ENCODE data around the gene SEC61A1.
A peak's percentile ranks its signal among the peaks of the same experiment; 100 is the strongest.

The SEC61A1 gene

DNA sequence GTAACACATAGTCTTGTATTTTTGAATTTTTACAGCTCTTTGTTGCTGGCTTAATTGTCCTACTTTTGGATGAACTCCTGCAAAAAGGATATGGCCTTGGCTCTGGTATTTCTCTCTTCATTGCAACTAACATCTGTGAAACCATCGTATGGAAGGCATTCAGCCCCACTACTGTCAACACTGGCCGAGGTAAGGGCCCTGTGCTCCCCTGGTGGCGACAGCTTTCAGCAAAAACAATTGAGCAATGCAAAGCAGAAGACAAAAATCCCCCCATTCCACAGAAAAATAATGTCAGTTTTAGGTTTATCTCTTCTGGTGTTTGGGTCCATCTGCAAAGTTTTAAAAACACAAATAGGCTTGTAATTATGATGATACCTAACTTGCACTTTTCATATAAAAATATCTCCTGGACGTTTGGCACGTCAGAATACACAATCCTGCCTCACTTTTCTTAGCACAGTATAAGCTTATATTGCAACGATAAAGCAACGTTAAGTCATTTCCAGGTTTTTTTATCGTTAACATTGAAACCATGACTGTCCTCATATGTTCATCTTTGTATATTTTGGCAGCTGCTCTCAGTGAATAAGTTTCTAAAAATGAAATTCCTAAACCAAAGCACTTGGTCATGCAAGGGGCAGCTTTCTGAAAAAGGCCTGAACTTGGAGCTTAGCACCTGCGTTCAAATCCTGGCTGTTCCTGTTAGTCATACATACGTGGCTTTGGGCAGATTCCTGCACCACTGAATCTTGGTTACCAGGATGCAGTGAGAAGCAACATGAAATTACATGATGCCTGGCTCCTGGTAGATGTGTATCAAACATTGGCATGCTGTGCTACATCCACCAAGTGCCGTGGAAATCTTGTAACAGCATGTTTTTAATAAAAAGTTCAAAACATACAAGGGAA is 8.5 kb downstream of the SEC61A1 start:
- DNase-seq, result no peak

DNA sequence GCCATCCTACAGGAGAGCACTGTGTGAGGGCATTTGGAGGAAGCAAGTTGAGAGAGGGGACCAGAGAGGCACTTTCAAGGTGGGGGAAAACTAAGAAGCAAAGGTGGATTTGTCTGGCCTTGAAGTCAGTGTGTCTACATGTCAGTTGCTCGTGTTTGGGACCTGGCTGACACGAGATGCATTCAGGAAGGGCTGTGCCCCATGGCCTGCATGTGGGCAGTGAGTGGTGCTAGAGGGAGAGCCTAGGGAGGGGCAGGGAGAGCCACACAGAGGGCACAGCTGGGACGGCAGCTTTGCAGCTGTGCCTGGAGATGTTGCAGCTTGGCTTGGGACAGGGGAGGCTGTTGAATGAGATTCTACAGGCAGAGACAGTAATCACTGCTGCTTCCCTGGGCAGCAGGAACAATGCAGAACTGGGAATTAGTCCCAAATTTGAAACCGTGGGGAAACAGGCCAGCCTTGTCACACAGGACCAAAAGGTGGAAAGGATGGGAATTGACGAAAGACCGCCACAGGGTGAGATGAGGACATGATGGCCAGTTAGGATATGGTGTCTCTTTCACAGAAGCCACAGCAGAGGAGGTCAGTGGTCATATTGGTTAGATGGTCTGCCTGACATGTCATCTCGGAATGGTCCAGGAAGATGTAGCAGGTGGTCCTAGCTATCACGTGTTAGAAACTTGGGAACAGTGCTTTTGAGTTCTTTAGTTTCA is 10.0 kb downstream of the SEC61A1 start:
- DNase-seq, result peak in 1 of 14 donors; percentile 27

- DNase-seq, result no peak
These were observed 11.6 kb downstream of the SEC61A1 start for GRCh38 chr3:128063865-128064264.

DNA sequence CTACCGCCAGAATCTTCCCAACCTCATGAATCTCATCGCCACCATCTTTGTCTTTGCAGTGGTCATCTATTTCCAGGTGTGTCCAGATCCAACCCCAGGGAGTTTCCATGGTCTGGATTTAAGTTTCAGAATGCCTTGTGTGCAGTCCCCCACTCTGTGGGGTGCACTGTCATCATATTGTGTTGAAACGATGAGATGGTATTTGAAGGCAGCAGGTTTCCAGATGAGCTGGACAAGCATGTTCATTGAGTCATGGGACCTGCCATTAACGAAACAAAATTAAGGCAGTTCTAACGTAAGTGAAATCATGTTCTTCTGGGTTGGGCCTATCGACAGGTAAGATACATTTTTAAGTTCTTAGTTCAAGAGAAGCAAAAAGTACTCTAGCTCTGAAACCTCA is 12.7 kb downstream of the SEC61A1 start:
- DNase-seq, result no peak

DNA sequence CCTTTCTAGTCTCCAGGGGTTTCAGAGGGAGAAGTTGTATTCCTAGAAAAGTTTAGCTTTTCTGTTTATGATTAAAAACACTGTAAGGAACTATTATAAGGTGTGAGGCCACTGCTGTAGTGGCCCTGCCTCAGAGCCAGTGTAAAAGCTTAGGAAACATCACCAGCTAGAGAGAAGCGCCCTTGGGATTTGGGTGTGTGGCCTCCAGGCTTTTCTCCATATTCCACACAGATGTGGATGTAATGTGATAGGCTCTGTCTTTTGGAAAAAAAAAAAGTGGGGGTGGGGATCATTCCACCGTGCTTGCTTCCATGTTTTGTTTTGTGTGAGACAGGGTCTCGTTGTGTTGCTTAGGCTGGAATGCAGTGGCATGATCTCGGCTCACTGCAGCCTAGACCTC is 13.9 kb downstream of the SEC61A1 start:
- no peak for DNase-seq

GRCh38 chr3:128066676-128067075 is 14.4 kb downstream of the SEC61A1 start:
- no peak for DNase-seq

DNA sequence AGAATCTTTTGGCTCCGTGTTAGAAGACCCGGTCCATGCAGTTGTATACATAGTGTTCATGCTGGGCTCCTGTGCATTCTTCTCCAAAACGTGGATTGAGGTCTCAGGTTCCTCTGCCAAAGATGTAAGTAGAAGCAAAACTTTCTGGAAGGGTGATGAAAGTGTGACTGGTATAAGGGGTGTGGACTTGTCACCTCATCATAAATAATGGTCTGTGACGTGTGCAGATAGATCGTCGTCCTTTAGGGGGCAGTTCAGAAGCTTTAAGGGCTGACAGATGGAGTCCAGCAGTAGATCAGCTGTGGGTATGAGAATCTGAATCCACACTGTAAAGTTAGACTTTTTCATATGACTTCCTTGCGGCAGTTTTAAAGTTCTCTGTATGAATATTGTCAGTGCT is 15.3 kb downstream of the SEC61A1 start:
- DNase-seq, result no peak

GRCh38 chr3:128068156-128068620 is 16.0 kb downstream of the SEC61A1 start:
- DNase-seq, result no peak

GRCh38 chr3:128069271-128069670 is 17.0 kb downstream of the SEC61A1 start:
- DNase-seq, result no peak

GRCh38 chr3:128070898-128071591 is 18.8 kb downstream of the SEC61A1 start:
- no peak for DNase-seq

GRCh38 chr3:128071771-128072453 is 19.7 kb downstream of the SEC61A1 start:
- no peak for DNase-seq

DNA sequence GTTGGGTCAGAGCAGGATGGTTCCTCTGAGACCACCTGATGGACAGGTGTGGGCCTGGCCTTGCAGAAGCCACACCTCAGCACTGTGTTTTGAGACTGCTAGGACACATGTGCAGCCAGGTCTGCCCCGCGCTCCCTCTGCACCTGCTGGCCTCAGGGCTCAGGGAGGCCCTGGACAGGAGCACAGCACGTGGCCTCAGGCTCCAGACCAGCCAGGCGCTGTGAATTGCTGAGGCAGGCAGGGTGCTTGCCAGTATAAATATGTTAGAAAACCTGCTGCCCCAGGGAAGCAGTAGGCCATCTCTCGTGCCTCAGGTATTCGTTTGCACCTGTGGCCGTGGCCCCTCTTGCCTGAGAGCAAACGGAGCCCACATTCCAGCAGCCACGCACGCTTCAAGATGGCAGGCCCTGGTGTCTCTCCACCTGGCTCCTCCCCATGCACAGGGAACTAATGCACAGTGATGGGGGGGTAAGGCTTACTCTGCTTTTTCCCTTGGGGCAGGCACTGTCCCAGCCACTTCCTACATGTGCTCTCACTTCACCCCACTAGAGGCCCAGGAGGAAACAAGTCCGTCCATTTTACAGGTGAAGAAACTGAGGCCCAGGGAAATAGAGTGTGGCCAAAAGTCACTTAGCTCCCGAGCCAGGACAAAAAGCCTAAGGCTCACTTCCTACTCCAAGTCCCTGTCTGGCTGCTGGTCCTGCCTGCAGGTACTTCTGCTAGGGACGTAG is 20.4 kb downstream of the SEC61A1 start:
- no peak for DNase-seq

GRCh38 chr3:128073185-128073725 is 21.0 kb downstream of the SEC61A1 start:
- DNase-seq, result no peak

DNA sequence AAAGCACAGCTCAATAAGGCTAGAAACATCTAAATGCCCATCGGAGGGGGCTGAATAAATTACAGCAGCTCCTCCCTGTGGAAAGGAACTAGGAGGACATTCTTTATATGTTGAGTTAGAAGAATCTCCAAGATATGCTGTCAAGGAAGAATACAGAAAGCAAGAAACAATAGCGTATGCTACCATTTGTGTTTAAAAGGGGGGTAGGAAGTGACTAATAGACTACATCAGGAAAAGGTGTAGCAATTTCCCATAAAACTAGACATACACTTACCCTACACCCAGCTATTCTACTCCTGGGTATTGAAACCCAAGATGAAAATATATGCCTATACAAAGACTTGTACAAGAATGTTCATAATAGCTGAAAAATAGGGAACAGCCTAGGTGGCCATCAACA is 21.6 kb downstream of the SEC61A1 start:
- DNase-seq, result no peak

DNA sequence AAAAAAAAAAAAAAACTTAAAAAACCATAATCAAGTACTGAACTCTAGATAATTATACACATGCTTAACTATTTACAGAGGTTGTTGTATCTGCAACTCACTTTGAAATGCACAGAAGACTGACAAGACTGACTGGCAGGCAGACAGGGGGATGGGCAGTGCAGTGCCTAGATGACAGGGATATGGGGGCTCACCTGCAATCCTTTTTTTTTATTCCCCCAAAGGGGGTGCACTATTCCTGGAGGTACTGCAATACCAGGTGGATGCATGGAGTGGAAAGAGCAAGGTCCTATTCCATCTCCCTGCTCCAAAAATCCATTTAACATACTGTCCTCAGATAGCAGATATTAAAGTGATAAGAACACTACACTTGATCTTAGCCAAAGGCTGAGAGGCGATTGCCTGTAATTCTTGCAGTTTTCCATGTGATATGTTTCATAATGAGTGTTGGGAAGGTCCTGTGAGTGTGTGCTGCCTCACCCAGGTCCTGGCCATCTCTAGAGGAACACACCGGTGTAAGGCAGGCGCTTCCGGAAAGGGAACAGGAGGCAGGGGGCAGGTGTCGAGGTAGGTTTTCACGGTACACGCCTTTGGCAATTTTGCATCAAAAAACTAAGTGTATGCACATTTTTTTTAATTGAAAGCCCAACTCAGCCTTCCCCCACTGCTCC is 22.7 kb downstream of the SEC61A1 start:
- DNase-seq, result no peak

DNA sequence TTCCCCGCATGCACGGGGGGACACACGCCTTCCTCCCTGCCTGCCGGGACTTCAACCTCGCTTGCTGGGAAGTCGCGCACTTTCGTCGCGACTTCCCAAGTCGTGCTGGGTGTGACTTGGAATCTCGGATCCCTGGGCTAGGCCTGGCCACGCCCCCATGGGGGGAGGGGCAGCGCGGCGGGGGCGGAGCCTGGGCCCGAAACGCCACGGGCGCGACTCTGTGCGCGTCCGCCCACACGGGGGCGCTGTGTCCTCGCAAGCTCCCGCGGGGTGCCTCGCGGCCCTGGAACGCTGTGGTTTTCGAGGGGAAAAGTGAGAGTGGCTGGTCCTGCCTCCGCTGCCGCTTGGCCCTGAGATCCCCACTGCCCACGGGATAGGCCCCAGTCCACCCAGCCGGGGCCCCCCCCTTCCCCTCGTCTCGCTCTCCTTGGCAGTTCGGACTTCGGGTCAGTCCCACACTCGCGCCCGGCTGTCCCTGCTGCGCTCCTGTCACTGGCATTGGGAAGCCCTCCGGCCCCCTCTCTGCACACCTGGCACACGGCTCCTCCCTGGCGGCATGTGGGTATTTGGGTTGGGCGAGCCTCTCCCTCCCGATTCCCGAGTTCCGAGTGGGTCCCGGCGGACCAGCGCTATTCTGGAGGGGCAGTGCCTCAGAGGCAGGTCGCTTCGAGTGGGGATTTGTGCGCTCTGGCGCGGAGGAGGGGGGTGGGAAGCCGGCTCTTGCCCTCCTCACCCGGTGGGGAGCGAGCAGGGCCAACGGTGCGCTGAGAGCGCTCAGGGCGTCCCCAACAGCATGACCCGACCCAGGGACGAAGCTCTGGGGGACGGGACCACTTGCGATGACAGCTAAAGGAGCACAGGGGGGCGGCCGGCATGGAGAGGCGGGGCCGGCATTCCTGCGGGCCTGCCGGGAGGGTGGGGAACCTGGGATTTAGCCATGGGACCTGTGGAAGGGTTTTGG is 23.6 kb downstream of the SEC61A1 start:
- peak; percentile 19 to 90 (median 75) for DNase-seq

DNA sequence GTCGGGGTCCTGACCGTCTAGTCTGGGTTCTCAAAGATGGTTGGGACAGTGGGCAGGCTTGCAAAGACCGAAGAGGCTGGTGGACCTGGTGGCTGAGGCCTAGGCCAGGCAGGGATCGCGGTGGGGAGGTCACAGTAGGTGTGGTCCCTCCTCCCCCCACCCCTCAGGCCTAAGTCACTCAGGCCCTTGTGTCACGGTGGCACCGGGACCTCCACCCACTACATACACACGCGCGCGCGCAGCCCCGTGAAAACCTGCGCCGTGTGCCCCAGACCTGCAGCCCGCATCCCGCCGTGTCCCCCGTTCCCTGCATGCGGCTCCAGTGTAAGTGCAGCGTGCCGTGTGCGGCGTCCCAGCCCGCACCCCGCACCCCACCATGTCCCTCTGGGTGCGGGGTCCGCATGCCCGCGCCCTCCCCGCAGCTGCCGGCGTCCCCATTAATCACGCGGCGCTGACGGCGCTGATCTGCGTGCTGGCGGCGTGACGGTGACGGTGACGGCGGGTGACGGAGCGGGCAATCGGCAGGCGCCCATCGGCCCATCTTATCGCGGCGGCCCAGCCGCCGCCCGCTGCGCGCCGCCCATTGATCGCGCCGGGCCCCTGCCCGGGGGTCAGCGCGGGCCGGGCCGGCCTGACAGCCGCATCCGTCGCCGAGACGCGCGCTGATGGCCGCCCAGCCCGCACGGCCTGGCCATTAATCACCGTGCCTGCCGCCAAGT is 24.4 kb downstream of the SEC61A1 start:
- DNase-seq, result peak in 3 of 14 donors; percentile 22 to 58 (median 38)

GRCh38 chr3:128077202-128077624 is 25.0 kb downstream of the SEC61A1 start:
- peak in 1 of 14 donors; percentile 33 for DNase-seq

- DNase-seq, result no peak
These were observed 25.4 kb downstream of the SEC61A1 start for GRCh38 chr3:128077665-128078064.
